HepG2 (cell line): ENCODE data around the gene PDE6H. TPM values are rescaled to one million over a fixed set of nuclear protein-coding genes. Genes with fewer than 3 reads are reported as not detected.

Experiments used
- ATAC-seq: fragments of 200-7000 bp; cut with Tn5 transposase; 3 replicates; pipeline ENCODE4 v1.9.1; 2020; ENCODE audit warnings: mild to moderate bottlenecking, moderate library complexity
- BruUV-seq: library from RNA; stranded (reverse); fragments of 400-500 nt; replicated peaks from 2 replicates; lab custom pipeline; 2021; lab: Mats Ljungman, UMichigan
- CTCF ChIA-PET: fragments of 300-600 bp; formaldehyde crosslinking; extraction: SDS; loops from one replicate; lab custom pipeline; 2021; ENCODE audit warnings: low total read pairs, inconsistent platforms, low intra/inter-chr PET ratio; lab: Yijun Ruan, JAX
- POLR2A ChIA-PET: fragments of 350-600 bp; sonication (Branson Sonifier 250); formaldehyde crosslinking; loops from one replicate; lab custom pipeline; 2020; ENCODE audit warnings: antibody characterized with exemption, inconsistent platforms; lab: Yijun Ruan, JAX
- DNase-seq: peaks from one replicate; pipeline ENCODE4 v3.0.0-alpha.2; 2015; ENCODE audit warnings: low spot score
- FAIRE-seq: peaks from 3 replicates; lab custom pipeline; 2011; peaks lifted over from hg19 to GRCh38; lab: Jason Lieb, UNC
- H2AFZ ChIP-seq: one replicate; pipeline ENCODE4 v1.6.1; 2011; ENCODE audit warnings: low read length, inconsistent platforms
- H3K27ac ChIP-seq: fragments of 300-600 bp; 3 replicates; pipeline ENCODE4 v1.8.0; 2011; ENCODE audit warnings: mixed run types, mild to moderate bottlenecking, mixed read lengths, low read length, inconsistent platforms; ENCODE audit not compliant: insufficient read depth; ENCODE audit errors: extremely low read length
- H3K27me3 ChIP-seq, 2 experiments: fragments of 200-600 bp in 1 of 2; 2 replicates in 1 of 2; 3 replicates in 1 of 2; pipeline versions ENCODE4 v1.6.0 to v1.8.0; 2011; ENCODE audit warnings: low read length in 2 of 2, mild to moderate bottlenecking in 2 of 2, moderate library complexity in 2 of 2, inconsistent platforms in 1 of 2; ENCODE audit not compliant: insufficient read depth in 2 of 2, control insufficient read depth in 1 of 2
- H3K36me3 ChIP-seq, 2 experiments: fragments of 200-600 bp in 1 of 2; replicated peaks in 1 of 2; 2 replicates in 1 of 2; 3 replicates in 1 of 2; pipeline versions ENCODE4 v1.5.1 to v1.8.0; 2011; ENCODE audit warnings: low read length in 2 of 2, inconsistent platforms in 1 of 2; ENCODE audit not compliant: insufficient read depth in 2 of 2, control insufficient read depth in 1 of 2
- H3K4me1 ChIP-seq: 2 replicates; pipeline ENCODE4 v1.5.1; 2012; ENCODE audit warnings: low read length, inconsistent platforms; ENCODE audit not compliant: insufficient read depth
- H3K4me2 ChIP-seq: 2 replicates; pipeline ENCODE4 v1.6.0; 2011; ENCODE audit warnings: low read depth, low read length, inconsistent platforms
- H3K4me3 ChIP-seq, 3 experiments: fragments of 200-600 bp in 1 of 3; sonication (generic), shearing (Covaris generic) in 1 of 3; replicated peaks in 1 of 3; 2 replicates each; pipeline ENCODE4 v1.5.1; 2011 to 2016; ENCODE audit warnings: low read length in 3 of 3, inconsistent platforms in 2 of 3, low read depth in 2 of 3, mild to moderate bottlenecking in 2 of 3, control low read depth in 1 of 3, mixed read lengths in 1 of 3; ENCODE audit not compliant: insufficient read depth in 1 of 3
- H3K79me2 ChIP-seq: one replicate; pipeline ENCODE4 v1.6.1; 2011; ENCODE audit warnings: low read length, inconsistent platforms; ENCODE audit not compliant: insufficient read depth
- H3K9ac ChIP-seq: 2 replicates; pipeline ENCODE4 v1.6.0; 2011; ENCODE audit warnings: mild to moderate bottlenecking, low read depth, low read length, inconsistent platforms; ENCODE audit not compliant: insufficient read depth
- H3K9me3 ChIP-seq: 2 replicates; pipeline ENCODE4 v1.5.1; 2012; ENCODE audit warnings: mild to moderate bottlenecking, low read length
- H4K20me1 ChIP-seq: 2 replicates; pipeline ENCODE4 v1.6.0; 2011; ENCODE audit warnings: inconsistent platforms, mild to moderate bottlenecking, low read length, moderate library complexity; ENCODE audit not compliant: insufficient read depth
- AHDC1 ChIP-seq: sonication (generic); formaldehyde crosslinking; IDR thresholded peaks from 2 replicates; pipeline ENCODE4 v1.5.1; 2020; ENCODE audit warnings: mild to moderate bottlenecking, missing genetic modification reagents, borderline replicate concordance
- KLF16 ChIP-seq, 2 experiments: sonication (generic) in 1 of 2; formaldehyde crosslinking in 1 of 2; IDR thresholded peaks; 2 replicates each; pipeline versions ENCODE4 v1.6.1 to v1.8.0; 2016 to 2023; ENCODE audit warnings: missing genetic modification reagents in 2 of 2, missing compliant biosample characterization in 1 of 2
- ZNF644 ChIP-seq: IDR thresholded peaks from 2 replicates; pipeline ENCODE4 v1.6.1; 2016; ENCODE audit warnings: low read depth
- WGBS: methylation state at CpG from one replicate; pipeline ENCODE4 v1.1.6; 2017; ENCODE audit warnings: low lambda C conversion rate; 5-methylcytosine and 5-hydroxymethylcytosine counted together
- in situ Hi-C: cut with HindIII; loops from 2 replicates; pipeline ENCODE4 v1.10.0; 2017; ENCODE audit warnings: low pct_unique_long_range_greater_than_20kb; ENCODE audit not compliant: extremely low pct_ligation_motif_present
- intact Hi-C: fragments of 100-400 bp; cut with micrococcal nuclease; formaldehyde crosslinking; loops from one replicate; pipeline ENCODE4 v1.10.0; 2022; ENCODE audit not compliant: unreplicated experiment
- polyA plus RNA-seq, 8 experiments: library from polyadenylated mRNA; depleted of rRNA in 3 of 8; stranded (reverse) in 7 of 8; unstranded in 1 of 8; fragments of >200 nt; fragmentation: Illumina TruSeq in 4 of 8; extraction: Trizol in 4 of 8; gene quantifications; 2 replicates each; pipeline versions ENCODE4 v1.2.1 to v1.2.3, GENCODE V29; 2011 to 2016; ENCODE audit warnings: low read depth in 4 of 8, missing spikeins in 1 of 8, mixed read lengths in 1 of 8; ENCODE audit not compliant: insufficient read depth in 1 of 8
- total RNA-seq, 5 experiments: library from RNA; depleted of rRNA; stranded (reverse); fragments of >200 nt; fragmentation: Illumina TruSeq; extraction: Trizol; gene quantifications; 2 replicates each; pipeline ENCODE4 v1.2.3, GENCODE V29; 2016; ENCODE audit warnings: low read depth in 1 of 5

The PDE6H gene
- total and polyA plus RNA-seq, 2 of the 13 experiments (the other 11 are each of a cell fraction or from before 2014, with no cell fraction given): not detected

GRCh38 chr12:15020156-15020555 lies 47.3 kb downstream of the PDE6H start:
- Histone ChIP-seq H3K27ac (no peak overlapping the region), H3K27me3 (no peaks in the 10 kb centered on the region; a peak in 1 of 5 replicates), H3K4me1 (no peaks in the 10 kb centered on the region), H3K9ac (no peak overlapping the region), H3K4me2 (no peak overlapping the region), H3K36me3 (no peaks in the 10 kb centered on the region), H4K20me1 (no peaks in the 10 kb centered on the region), H3K9me3 (no peaks in the 10 kb centered on the region), H3K79me2 (no peaks in the 10 kb centered on the region), H3K4me3 (no peak overlapping the region), H2AFZ (no peak overlapping the region)
- FAIRE-seq (no peak), ATAC-seq (no peak), DNase-seq (no peak)
- POLR2A ChIA-PET: no interaction called here
- CTCF ChIA-PET: no interaction called here
- intact Hi-C loops (no loop called here), in situ Hi-C loops (no loop called here)
- TF ChIP-seq KLF16 (CRISPR knock-in tag; IDR thresholded peaks at IDR 0.05): no peak
- TF ChIP-seq ZNF644 (CRISPR knock-in tag): no peak
- TF ChIP-seq AHDC1 (CRISPR knock-in tag): no peak
- no TSS peak for BruUV-seq
- 24% methylated on average over 3 of the region's 3 CpGs for WGBS

Other genes starting within 250 kb of the PDE6H start
- 31.0 and 44.4 TPM in 2 replicates for gene WBP11, start 169.6 kb upstream of the PDE6H start, total RNA-seq (2016; rRNA removed; fragmentation: Illumina TruSeq; extraction: Trizol)
- 6.6 and 7.6 TPM in 2 replicates for gene WBP11, start 169.6 kb upstream of the PDE6H start, polyA plus RNA-seq (2011; rRNA removed)
- gene C12orf60, start 169.4 kb upstream of the PDE6H start, total RNA-seq (2016; rRNA removed; fragmentation: Illumina TruSeq; extraction: Trizol): 1.4 and 2.3 TPM in 2 replicates
- 0.55 and 0.69 TPM in 2 replicates for gene C12orf60, start 169.4 kb upstream of the PDE6H start, polyA plus RNA-seq (2011; rRNA removed)
- 0.11 and 0.42 TPM in 2 replicates for gene SMCO3, start 158.9 kb upstream of the PDE6H start, total RNA-seq (2016; rRNA removed; fragmentation: Illumina TruSeq; extraction: Trizol)
- gene SMCO3, start 158.9 kb upstream of the PDE6H start, polyA plus RNA-seq (2011; rRNA removed): 0.14 and 0.29 TPM in 2 replicates
- 12.0 and 20.3 TPM in 2 replicates for gene ART4, start 129.5 kb upstream of the PDE6H start, total RNA-seq (2016; rRNA removed; fragmentation: Illumina TruSeq; extraction: Trizol)
- gene ART4, start 129.5 kb upstream of the PDE6H start, polyA plus RNA-seq (2011; rRNA removed): 15.9 and 17.6 TPM in 2 replicates
- gene MGP, start 87.2 kb upstream of the PDE6H start, total RNA-seq (2016; rRNA removed; fragmentation: Illumina TruSeq; extraction: Trizol): not detected in 2 replicates
- gene MGP, start 87.2 kb upstream of the PDE6H start, polyA plus RNA-seq (2011; rRNA removed): not detected in 2 replicates
- 5.1 and 6.6 TPM in 2 replicates for gene ERP27, start 34.5 kb upstream of the PDE6H start, total RNA-seq (2016; rRNA removed; fragmentation: Illumina TruSeq; extraction: Trizol)
- gene ERP27, start 34.5 kb upstream of the PDE6H start, polyA plus RNA-seq (2011; rRNA removed): 1.6 and 1.8 TPM in 2 replicates
- 0.11 and 0.28 TPM in 2 replicates for gene ARHGDIB, start 11.4 kb upstream of the PDE6H start, total RNA-seq (2016; rRNA removed; fragmentation: Illumina TruSeq; extraction: Trizol)
- 0.87 and 0.88 TPM in 2 replicates for gene ARHGDIB, start 11.4 kb upstream of the PDE6H start, polyA plus RNA-seq (2011; rRNA removed)
- not detected in 2 replicates for gene RERG, start 248.4 kb downstream of the PDE6H start, total RNA-seq (2016; rRNA removed; fragmentation: Illumina TruSeq; extraction: Trizol)
- not detected in 2 replicates for gene RERG, start 248.4 kb downstream of the PDE6H start, polyA plus RNA-seq (2011; rRNA removed)